ENCODE results near the gene NFATC2. TPM values are rescaled to one million over a fixed set of nuclear protein-coding genes. Genes with fewer than 3 reads are reported as not detected.

The NFATC2 gene
- total RNA-seq, 1 experiment from 2014 or later, result 6.3 TPM

GRCh38 chr20:51468636-51469035 is 73.9 kb downstream of the NFATC2 start:
- ChIA-PET CTCF (no interaction called here), POLR2A (ENCODE audit: unreplicated experiment) (no interaction called here)
- BruUV-seq (replicated peaks), result no TSS peak
- H3K36me3 ChIP-seq (ENCODE audit: low read depth), result 0 out of 2 replicates have a peak, but pooled peaks cover 5% of the 10 kb centered on the region
- no peak overlapping the region for H3K4me2 ChIP-seq
- no peaks in the 10 kb centered on the region for H3F3A ChIP-seq (ENCODE audit: insufficient read depth, low read depth)
- no peaks in the 10 kb centered on the region for H3K27me3 ChIP-seq (ENCODE audit: insufficient read depth, low read depth)
- no peaks in the 10 kb centered on the region for H3K4me1 ChIP-seq (replicated peaks; ENCODE audit: insufficient read depth)
- H4K20me1 ChIP-seq (ENCODE audit: insufficient read depth), result no peaks in the 10 kb centered on the region; the same call in 1 of the 2 replicates
- TF ChIP-seq CTCF (conservative IDR thresholded peaks at IDR 0.05) (no peak), EZH2 (IDR thresholded peaks at IDR 0.05; ENCODE audit: low read depth) (no peak)
- intact Hi-C loops (cut with micrococcal nuclease; ENCODE audit: unreplicated experiment), result no loop called here
- H3K4me3 ChIP-seq, result no peak overlapping the region
- H3K9me2 ChIP-seq (ENCODE audit: insufficient read depth), result no peaks in the 10 kb centered on the region
- DNase-seq, result no peak
- no peaks in the 10 kb centered on the region for H3K9me3 ChIP-seq (ENCODE audit: insufficient read depth, low read depth)
- H3K79me2 ChIP-seq (ENCODE audit: low read depth), result no peaks in the 10 kb centered on the region
- no peak overlapping the region for H3K27ac ChIP-seq
- no peak overlapping the region for H2AFZ ChIP-seq

- intact Hi-C loops (cut with micrococcal nuclease; ENCODE audit: unreplicated experiment), result no loop called here
Measured at GRCh38 chr20:51467956-51468626, 74.4 kb downstream of the NFATC2 start.

GRCh38 chr20:51463998-51464397 is 78.5 kb downstream of the NFATC2 start:
- TF ChIP-seq EZH2 (IDR thresholded peaks at IDR 0.05; ENCODE audit: low read depth) (no peak), CTCF (conservative IDR thresholded peaks at IDR 0.05) (no peak)
- DNase-seq, result no peak
- Histone ChIP-seq H3K36me3 (ENCODE audit: low read depth) (no peaks in the 10 kb centered on the region), H3F3A (ENCODE audit: insufficient read depth, low read depth) (no peaks in the 10 kb centered on the region; the same call in 1 of the 2 replicates), H3K9me2 (ENCODE audit: insufficient read depth) (no peaks in the 10 kb centered on the region), H3K4me1 (replicated peaks; ENCODE audit: insufficient read depth) (no peaks in the 10 kb centered on the region), H3K79me2 (ENCODE audit: low read depth) (no peaks in the 10 kb centered on the region), H2AFZ (no peak overlapping the region), H3K4me2 (no peak overlapping the region), H3K4me3 (no peak overlapping the region), H4K20me1 (ENCODE audit: insufficient read depth) (no peaks in the 10 kb centered on the region; the same call in 1 of the 2 replicates), H3K27me3 (ENCODE audit: insufficient read depth, low read depth) (no peaks in the 10 kb centered on the region), H3K27ac (no peak overlapping the region), H3K9me3 (ENCODE audit: insufficient read depth, low read depth) (no peaks in the 10 kb centered on the region)
- intact Hi-C loops (cut with micrococcal nuclease; ENCODE audit: unreplicated experiment), result no loop called here
- POLR2A ChIA-PET (ENCODE audit: unreplicated experiment), result no interaction called here
- CTCF ChIA-PET, result no interaction called here
- BruUV-seq (replicated peaks), result no TSS peak

More at GRCh38 chr20:51467956-51468626, 74.4 kb downstream of the NFATC2 start:
- H3K4me1 ChIP-seq (replicated peaks; ENCODE audit: insufficient read depth), result no peaks in the 10 kb centered on the region
- no peak overlapping the region for H3K27ac ChIP-seq
- no peaks in the 10 kb centered on the region for H3K79me2 ChIP-seq (ENCODE audit: low read depth)
- DNase-seq, result no peak
- no peak overlapping the region for H3K4me2 ChIP-seq
- H3K9me2 ChIP-seq (ENCODE audit: insufficient read depth), result no peaks in the 10 kb centered on the region
- H2AFZ ChIP-seq, result no peak overlapping the region
- H3F3A ChIP-seq (ENCODE audit: insufficient read depth, low read depth), result no peaks in the 10 kb centered on the region
- no peaks in the 10 kb centered on the region; the same call in 1 of the 2 replicates for H4K20me1 ChIP-seq (ENCODE audit: insufficient read depth)
- no peak overlapping the region for H3K4me3 ChIP-seq
- H3K9me3 ChIP-seq (ENCODE audit: insufficient read depth, low read depth), result no peaks in the 10 kb centered on the region
- ChIA-PET POLR2A (ENCODE audit: unreplicated experiment) (no interaction called here), CTCF (no interaction called here)
- no peaks in the 10 kb centered on the region for H3K27me3 ChIP-seq (ENCODE audit: insufficient read depth, low read depth)
- H3K36me3 ChIP-seq (ENCODE audit: low read depth), result 0 out of 2 replicates have a peak, but pooled peaks cover 5% of the 10 kb centered on the region
- BruUV-seq (replicated peaks), result no TSS peak
- TF ChIP-seq CTCF (conservative IDR thresholded peaks at IDR 0.05) (no peak), EZH2 (IDR thresholded peaks at IDR 0.05; ENCODE audit: low read depth) (no peak)

Data from PC-9 (cell line).